Right atrium auricular region (tissue), 2 donors: ENCODE data around the gene CYP39A1. TPM values are rescaled to one million over a fixed set of nuclear protein-coding genes. Genes with fewer than 3 reads are reported as not detected.

ENCODE experiments used
- DNase-seq: peaks from one replicate; pipeline ENCODE4 v3.0.0-alpha.2; 2019; ENCODE audit warnings: low spot score
- H3K27ac ChIP-seq, 2 donors: fragments of 200-600 bp; sonication (generic); 1 replicate in 1 of 2; 2 replicates in 1 of 2; pipeline ENCODE4 v1.5.1; 2016 to 2019
- H3K27me3 ChIP-seq, 2 donors: fragments of 200-600 bp; sonication (generic); one replicate each; pipeline versions ENCODE4 v1.5.1 to v1.6.0; 2017 to 2019
- H3K36me3 ChIP-seq: fragments of 200-600 bp; sonication (generic); one replicate; pipeline ENCODE4 v1.5.1; 2016
- H3K4me1 ChIP-seq, 2 donors: fragments of 200-600 bp; sonication (generic); one replicate each; pipeline versions ENCODE4 v1.5.1 to v1.6.0; 2017 to 2019
- H3K4me3 ChIP-seq, 2 donors: fragments of 200-600 bp; sonication (generic); 1 replicate in 1 of 2; 2 replicates in 1 of 2; pipeline ENCODE4 v1.5.1; 2017 to 2019; ENCODE audit warnings: mild to moderate bottlenecking in 1 of 2, moderate library complexity in 1 of 2
- H3K9me3 ChIP-seq, 2 donors: fragments of 200-600 bp; sonication (generic); one replicate each; pipeline ENCODE4 v1.5.1; 2019
- total RNA-seq, 2 donors: library from RNA; depleted of rRNA; stranded (reverse); fragments of >200 nt; gene quantifications; one replicate each; pipeline ENCODE4 v1.1.0, GENCODE V29; 2016
- TF ChIP-seq, protein P1 (sequence below), 2 donors: fragments of 200-600 bp; sonication (generic); IDR thresholded peaks; one replicate each; pipeline ENCODE4 v1.5.1; 2019; ENCODE audit warnings: antibody characterized with exemption in 2 of 2

CYP39A1 gene
- total RNA-seq, 2 donors from 2014 or later, result 6.3 to 7.0 TPM

- Histone ChIP-seq H3K27me3 (no peaks in the 10 kb centered on the region), H3K27ac (no peak overlapping the region), H3K4me3 (no peak overlapping the region), H3K9me3 (peaks cover 0 to 20% of the 10 kb centered on the region in 2 donors), H3K4me1 (no peaks in the 10 kb centered on the region), H3K36me3 (no peaks in the 10 kb centered on the region)
- TF ChIP-seq, protein P1, sequence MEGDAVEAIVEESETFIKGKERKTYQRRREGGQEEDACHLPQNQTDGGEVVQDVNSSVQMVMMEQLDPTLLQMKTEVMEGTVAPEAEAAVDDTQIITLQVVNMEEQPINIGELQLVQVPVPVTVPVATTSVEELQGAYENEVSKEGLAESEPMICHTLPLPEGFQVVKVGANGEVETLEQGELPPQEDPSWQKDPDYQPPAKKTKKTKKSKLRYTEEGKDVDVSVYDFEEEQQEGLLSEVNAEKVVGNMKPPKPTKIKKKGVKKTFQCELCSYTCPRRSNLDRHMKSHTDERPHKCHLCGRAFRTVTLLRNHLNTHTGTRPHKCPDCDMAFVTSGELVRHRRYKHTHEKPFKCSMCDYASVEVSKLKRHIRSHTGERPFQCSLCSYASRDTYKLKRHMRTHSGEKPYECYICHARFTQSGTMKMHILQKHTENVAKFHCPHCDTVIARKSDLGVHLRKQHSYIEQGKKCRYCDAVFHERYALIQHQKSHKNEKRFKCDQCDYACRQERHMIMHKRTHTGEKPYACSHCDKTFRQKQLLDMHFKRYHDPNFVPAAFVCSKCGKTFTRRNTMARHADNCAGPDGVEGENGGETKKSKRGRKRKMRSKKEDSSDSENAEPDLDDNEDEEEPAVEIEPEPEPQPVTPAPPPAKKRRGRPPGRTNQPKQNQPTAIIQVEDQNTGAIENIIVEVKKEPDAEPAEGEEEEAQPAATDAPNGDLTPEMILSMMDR (IDR thresholded peaks at IDR 0.05), result no peak
- no peak for DNase-seq
Measured at GRCh38 chr6:46541556-46541955, 111.1 kb downstream of the CYP39A1 start.

DNA sequence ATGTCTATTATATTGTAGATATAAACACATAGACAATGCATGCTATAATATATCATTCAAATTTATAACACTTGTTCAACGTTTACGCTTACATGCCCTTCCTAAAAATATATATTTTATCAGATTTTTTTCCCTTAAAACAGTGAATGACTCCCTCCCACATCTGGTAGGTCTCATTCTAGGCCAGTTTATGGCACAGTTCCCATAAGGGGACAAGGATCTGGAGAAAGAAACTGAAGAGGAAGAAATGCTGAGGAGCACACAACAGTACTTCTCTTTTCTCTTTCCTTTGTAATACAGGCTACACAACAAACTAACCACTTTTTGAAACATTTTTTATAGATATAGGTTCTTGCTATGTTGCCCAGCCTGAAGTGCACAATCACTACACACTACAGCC lies 112.8 kb downstream of the CYP39A1 start:
- no peaks in the 10 kb centered on the region for H3K36me3 ChIP-seq
- DNase-seq, result no peak
- no peak overlapping the region for H3K27ac ChIP-seq
- H3K27me3 ChIP-seq, result no peaks in the 10 kb centered on the region
- no peak overlapping the region for H3K4me3 ChIP-seq
- peaks cover 0 to 20% of the 10 kb centered on the region in 2 donors for H3K9me3 ChIP-seq
- TF ChIP-seq, protein P1 (IDR thresholded peaks at IDR 0.05), result no peak
- H3K4me1 ChIP-seq, result no peaks in the 10 kb centered on the region

GRCh38 chr6:46538800-46539480 lies 113.7 kb downstream of the CYP39A1 start:
- Histone ChIP-seq H3K36me3 (no peaks in the 10 kb centered on the region), H3K4me3 (no peak overlapping the region), H3K9me3 (peaks cover 0 to 11% of the 10 kb centered on the region in 2 donors), H3K4me1 (no peaks in the 10 kb centered on the region), H3K27ac (no peak overlapping the region), H3K27me3 (no peaks in the 10 kb centered on the region)
- TF ChIP-seq, protein P1 (IDR thresholded peaks at IDR 0.05), result no peak
- DNase-seq, result no peak

- Histone ChIP-seq H3K4me1 (peaks cover 0 to 7% of the 10 kb centered on the region in 2 donors), H3K4me3 (no peak overlapping the region), H3K27ac (no peak overlapping the region), H3K36me3 (no peaks in the 10 kb centered on the region), H3K27me3 (no peaks in the 10 kb centered on the region), H3K9me3 (no peaks in the 10 kb centered on the region)
- no peak for DNase-seq
- TF ChIP-seq, protein P1 (IDR thresholded peaks at IDR 0.05), result no peak
Measured at GRCh38 chr6:46530896-46531295, 121.7 kb downstream of the CYP39A1 start.

GRCh38 chr6:46528961-46529750 lies 123.5 kb downstream of the CYP39A1 start:
- no peak for DNase-seq
- Histone ChIP-seq H3K4me1 (peaks cover 0 to 7% of the 10 kb centered on the region in 2 donors), H3K4me3 (no peak overlapping the region), H3K9me3 (no peaks in the 10 kb centered on the region), H3K36me3 (no peaks in the 10 kb centered on the region), H3K27ac (no peak overlapping the region), H3K27me3 (no peaks in the 10 kb centered on the region)
- TF ChIP-seq, protein P1 (IDR thresholded peaks at IDR 0.05), result no peak
